Activated CD8-positive, alpha-beta memory T cell treated with anti-CD3 and anti-CD28 coated beads for 24 hours (primary cell): ENCODE results near the gene KLRC4.
A peak's percentile ranks its signal among the peaks of the same experiment; 100 is the strongest.
"Not testable (repeated sequence)": the region's sequence is repeated elsewhere in the genome, so short reads cannot be mapped to it uniquely, and the experiment has no call there.

Experiments used
- DNase-seq: peaks from one replicate; pipeline ENCODE4 v3.0.0-alpha.2; 2020

The KLRC4 gene, protein sequence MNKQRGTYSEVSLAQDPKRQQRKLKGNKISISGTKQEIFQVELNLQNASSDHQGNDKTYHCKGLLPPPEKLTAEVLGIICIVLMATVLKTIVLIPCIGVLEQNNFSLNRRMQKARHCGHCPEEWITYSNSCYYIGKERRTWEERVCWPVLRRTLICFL

GRCh38 chr12:10409392-10409791, at the start of gene KLRC4:
KLRC4 (minus strand) TSS chr12:10409757; CDS start chr12:10409575, 182 bp downstream.
- no peak for DNase-seq

DNA sequence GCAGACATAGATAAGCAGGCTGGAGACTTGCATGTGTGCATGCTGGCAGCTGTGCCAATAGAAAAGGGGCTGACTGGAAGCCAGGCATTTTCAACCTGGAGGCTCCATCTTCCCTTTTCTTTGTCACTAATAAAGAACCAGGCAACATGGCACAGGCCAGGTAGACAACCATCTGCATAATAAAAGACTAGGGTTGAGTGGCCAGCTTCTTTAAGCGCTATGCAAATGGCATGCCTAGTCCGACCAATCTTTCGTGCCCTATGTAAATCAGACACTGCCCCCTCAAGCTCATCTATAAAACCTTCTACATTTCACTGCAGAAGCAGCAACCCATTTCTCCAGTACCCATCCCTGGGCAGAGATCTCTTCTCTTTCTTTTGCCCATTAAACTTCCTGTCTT, 48.2 kb upstream of the KLRC4 start:
- no peak for DNase-seq

DNA sequence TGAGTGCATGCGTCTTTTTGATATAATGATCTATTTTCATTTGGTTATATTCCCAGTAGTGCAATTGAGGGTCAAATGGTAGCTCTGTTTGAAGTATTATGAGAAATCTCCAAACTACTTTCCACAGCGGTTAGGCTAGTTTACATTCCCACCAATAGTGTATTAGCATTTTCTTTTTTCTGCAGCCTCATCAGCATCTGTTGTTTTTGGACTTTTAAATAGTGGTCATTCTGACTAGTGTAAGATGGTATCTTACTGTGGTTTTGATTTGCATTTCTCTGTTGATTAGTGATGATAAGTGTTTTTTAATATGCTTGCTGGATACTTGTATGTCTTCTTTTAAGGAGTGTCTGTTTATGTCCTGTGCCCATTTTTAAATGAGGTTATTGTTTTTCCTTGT, 47.3 kb upstream of the KLRC4 start:
- DNase-seq = no peak

GRCh38 chr12:10455766-10456165, 46.2 kb upstream of the KLRC4 start:
- no peak for DNase-seq

DNA sequence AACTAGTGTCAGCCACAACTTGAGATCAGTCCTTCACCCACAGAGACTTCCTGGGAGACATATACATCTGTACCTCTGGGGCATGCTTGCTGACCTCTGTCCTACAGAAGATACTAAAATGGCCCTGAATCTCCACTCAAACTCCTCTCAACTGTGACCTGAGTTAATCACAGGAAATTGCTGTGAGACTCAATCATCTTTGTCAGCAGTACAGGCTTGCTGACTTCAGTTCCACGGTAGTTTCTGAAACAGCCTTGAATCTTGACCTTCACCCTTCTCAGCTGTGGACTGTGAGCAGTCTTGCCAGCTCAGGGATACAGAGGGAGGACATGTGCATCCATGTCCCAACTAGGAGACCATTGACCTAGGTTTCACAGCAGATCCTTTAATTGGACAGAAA, 45.0 kb upstream of the KLRC4 start:
- DNase-seq = no peak

- no peak for DNase-seq
Measured at GRCh38 chr12:10453156-10453555, 43.6 kb upstream of the KLRC4 start, which contains the start of gene KLRC1. KLRC1 (minus strand) TSS chr12:10453377; CDS start chr12:10451156, 2,221 bp downstream.

GRCh38 chr12:10448236-10448635, 38.7 kb upstream of the KLRC4 start:
- peak; percentile 50 for DNase-seq

DNA sequence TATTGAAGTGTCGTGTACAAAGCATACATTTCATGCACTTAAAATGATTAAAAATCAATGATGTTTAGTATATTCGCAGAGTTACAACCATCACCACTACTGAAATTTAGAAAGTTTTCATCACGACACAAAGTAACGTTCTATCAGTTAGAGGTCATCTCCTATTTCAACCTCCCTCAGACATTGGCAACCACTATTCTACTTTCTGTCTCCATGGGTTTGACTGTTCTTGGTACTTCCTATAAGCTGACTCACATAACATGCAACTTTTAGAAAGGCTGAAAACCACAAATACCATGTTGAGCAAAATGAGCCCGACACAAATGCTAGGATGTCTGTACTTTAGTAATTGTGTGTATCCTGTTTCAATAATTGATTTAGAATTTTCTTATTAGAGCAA, 36.5 kb upstream of the KLRC4 start:
- not testable (repeated sequence) for DNase-seq

- not testable (repeated sequence) for DNase-seq
Measured at GRCh38 chr12:10441144-10441543, 31.6 kb upstream of the KLRC4 start.

- DNase-seq = not testable (repeated sequence)
Measured at GRCh38 chr12:10439608-10440274, 30.2 kb upstream of the KLRC4 start.

- not testable (repeated sequence) for DNase-seq
Measured at GRCh38 chr12:10437601-10438000, 28.0 kb upstream of the KLRC4 start.

DNA sequence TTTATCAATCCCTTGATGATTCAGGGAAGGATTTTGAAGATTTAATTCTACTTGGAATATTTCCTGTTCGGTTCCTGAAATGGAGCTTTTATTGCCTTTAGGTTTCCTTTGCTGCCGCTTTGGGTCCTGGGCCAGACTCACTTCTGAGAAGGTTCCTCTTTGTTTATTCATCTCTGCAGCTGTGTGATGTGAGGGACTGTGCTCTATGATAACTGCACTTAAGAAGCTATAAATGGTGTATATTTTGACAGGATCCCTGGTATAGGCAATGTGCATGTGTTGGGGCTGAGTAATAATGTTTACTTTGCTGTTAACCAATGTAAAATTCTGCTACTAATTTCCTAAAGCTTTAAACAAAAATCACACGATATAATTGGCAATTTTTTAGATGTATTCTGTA, 26.3 kb upstream of the KLRC4 start, which contains the start of gene KLRC2:
Gene KLRC2 (minus strand): TSS at position 195 of the 400 bp plus-strand sequence. CDS start 24 bp downstream, at position 171.
- DNase-seq = not testable (repeated sequence)

DNA sequence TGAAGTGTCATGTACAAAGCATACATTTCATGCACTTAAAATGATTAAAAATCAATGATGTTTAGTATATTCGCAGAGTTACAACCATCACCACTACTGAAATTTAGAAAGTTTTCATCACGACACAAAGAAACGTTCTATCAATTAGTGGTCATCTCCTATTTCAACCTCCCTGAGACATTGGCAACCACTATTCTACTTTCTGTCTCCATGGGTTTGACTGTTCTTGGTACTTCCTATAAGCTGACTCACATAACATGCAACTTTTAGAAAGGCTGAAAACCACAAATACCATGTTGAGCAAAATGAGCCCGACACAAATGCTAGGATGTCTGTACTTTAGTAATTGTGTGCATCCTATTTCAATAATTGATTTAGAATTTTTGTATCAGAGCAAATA, 21.1 kb upstream of the KLRC4 start:
- not testable (repeated sequence) for DNase-seq

GRCh38 chr12:10425938-10426337, 16.4 kb upstream of the KLRC4 start:
- not testable (repeated sequence) for DNase-seq

DNA sequence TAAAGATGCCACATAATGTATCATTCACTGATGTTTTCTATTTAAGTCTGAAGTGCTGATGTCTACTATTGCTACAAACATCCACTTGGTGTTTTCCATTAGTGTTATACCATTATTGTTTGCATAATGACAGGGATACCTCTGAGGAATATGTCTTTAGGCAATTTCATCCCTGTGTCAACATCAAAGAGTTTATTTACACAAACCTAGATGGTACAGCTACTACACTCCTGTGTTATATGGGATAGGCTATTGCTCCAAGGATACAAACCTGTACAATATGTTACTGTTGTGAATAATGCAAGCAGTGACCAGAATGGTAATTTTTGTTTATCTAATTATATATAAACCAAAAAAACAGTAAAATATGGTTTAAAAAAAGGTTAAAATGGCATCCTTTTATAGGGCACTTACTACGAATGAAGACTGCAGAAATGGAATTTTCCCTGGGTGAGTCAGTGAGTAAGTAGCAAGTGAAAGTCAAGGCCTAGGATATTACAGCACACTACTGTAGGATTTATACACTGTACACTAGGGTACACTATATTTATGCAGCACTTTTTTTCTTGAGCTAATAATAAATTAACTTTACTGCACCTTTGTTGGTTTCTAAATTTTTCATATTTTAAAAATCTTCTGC, 14.8 kb upstream of the KLRC4 start:
- DNase-seq = not testable (repeated sequence)

- DNase-seq = not testable (repeated sequence)
Measured at GRCh38 chr12:10422159-10422558, 12.6 kb upstream of the KLRC4 start.

GRCh38 chr12:10420334-10420733, 10.8 kb upstream of the KLRC4 start, which contains the start of gene KLRC3:
KLRC3 (minus strand) TSS chr12:10420595; CDS start chr12:10420550, 45 bp downstream.
- DNase-seq = not testable (repeated sequence)

GRCh38 chr12:10408842-10409241, 715 bp downstream of the KLRC4 start:
- DNase-seq = no peak

- peak; percentile 68 for DNase-seq
Measured at GRCh38 chr12:10406725-10407124, 2.8 kb downstream of the KLRC4 start.

DNA sequence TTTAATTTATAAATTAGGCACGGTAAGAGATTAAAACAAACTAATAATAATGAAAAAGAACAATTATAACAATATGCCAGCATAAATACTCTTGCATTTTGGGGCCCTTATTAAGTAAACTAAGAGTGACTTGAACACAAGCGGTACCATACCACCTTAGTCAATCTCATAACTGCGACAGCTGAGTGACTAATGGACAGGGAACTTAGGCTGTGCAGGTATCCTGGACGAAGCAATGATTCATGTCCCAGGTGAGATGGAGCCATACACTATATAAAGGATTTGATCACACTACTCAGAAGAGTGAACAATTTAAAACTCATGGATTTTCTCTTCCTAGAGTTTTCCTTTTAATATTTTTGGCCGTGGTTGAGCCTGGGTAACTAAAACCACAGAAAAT, 4.3 kb downstream of the KLRC4 start:
- no peak for DNase-seq

DNA sequence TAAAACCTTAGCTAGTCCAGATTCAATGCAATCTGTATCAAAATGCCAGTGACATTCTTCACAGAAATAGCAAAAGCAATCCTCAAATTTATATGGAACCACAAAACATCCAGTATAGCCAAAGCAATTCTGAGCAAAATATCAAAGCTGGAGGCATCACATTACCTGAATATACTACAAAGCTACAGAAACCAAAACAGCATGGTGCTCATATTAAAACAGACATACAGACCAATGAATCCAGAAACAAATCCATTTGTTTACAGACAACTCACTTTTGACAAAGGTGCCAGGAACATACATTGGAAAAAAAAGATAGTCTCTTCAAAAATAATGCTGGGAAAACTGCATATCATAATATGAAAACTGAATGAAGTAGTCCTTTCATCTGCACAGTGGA, 4.8 kb downstream of the KLRC4 start:
- DNase-seq = no peak

- DNase-seq = no peak
Measured at GRCh38 chr12:10400829-10401228, 8.7 kb downstream of the KLRC4 start.

DNA sequence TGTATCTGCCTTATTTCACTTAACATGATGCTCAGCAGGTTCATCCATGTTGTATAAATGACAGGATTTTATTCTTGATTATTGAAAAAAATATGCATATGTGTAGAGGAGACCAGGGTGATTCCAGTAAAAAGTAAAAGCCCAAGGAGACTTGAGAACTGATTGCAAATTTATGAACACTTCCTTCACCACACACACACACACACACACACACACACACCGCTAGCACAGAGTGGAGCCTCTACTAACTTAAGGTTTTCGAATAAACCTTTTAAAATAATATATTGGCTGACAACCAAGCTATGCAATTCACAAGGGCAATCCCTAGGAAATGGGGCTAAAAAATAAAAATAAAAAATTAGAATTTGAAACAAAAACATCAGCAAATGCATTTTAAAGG, 11.4 kb downstream of the KLRC4 start:
- DNase-seq = no peak

DNA sequence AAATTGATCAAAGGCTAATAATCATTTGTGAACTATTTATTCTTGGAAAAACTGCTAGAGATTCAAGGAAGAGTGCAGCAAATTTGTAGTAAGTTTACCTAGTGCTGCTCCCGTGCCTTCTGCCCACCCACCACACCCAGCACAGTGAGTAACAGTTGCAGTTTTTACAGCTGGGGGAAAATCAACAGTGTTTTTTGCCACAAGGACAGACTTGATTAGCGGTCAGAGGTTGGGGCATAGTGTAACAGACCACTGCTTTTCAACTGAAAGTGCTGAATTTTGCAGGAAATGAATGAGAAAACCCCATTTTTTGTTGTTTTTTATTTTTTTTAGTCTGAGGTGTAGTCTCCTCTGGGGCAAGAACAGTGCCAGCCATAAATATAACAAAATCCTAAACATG, 12.3 kb downstream of the KLRC4 start:
- no peak for DNase-seq
